ENCODE results near the gene DCLK3. TPM values are rescaled to one million over a fixed set of nuclear protein-coding genes. Genes with fewer than 3 reads are reported as not detected.

Gene DCLK3
- total RNA-seq, 1 donor from 2014 or later, result not detected

DNA sequence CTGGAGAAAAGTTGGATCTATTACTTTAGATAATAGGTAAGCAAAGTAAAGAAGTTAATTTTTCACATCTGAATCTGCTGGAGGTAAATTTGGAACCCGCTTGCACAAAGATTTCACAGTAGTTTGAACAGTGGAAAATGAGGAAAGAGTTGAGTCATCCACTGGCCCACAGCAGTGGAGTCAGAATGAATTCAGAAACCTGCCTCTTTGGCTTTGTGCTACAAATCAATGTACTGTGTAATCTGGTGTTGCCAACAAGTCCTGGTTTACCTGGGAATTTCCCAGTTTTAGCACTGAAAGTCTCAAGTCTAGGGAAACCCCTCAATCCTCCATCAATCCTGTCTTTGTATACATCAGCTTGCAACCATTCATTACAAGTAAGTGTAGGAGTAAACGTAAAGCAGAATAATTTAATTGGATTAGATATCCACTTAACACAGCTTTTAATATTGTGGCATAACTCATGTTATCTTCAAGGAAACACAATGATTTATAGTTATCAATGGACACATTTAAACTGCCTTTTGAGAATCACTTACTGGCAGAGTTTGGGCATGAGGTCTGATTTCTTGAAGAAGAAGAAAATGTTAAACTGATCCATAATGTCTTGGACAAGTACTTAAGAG lies 100.6 kb downstream of the DCLK3 start:
- peaks cover 12% of the 10 kb centered on the region for H3K27me3 Mint-ChIP-seq (ENCODE audit: unreplicated experiment)
- no peaks in the 10 kb centered on the region for H3K4me1 Mint-ChIP-seq (ENCODE audit: unreplicated experiment)
- TF ChIP-seq, protein P1, sequence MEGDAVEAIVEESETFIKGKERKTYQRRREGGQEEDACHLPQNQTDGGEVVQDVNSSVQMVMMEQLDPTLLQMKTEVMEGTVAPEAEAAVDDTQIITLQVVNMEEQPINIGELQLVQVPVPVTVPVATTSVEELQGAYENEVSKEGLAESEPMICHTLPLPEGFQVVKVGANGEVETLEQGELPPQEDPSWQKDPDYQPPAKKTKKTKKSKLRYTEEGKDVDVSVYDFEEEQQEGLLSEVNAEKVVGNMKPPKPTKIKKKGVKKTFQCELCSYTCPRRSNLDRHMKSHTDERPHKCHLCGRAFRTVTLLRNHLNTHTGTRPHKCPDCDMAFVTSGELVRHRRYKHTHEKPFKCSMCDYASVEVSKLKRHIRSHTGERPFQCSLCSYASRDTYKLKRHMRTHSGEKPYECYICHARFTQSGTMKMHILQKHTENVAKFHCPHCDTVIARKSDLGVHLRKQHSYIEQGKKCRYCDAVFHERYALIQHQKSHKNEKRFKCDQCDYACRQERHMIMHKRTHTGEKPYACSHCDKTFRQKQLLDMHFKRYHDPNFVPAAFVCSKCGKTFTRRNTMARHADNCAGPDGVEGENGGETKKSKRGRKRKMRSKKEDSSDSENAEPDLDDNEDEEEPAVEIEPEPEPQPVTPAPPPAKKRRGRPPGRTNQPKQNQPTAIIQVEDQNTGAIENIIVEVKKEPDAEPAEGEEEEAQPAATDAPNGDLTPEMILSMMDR (IDR thresholded peaks at IDR 0.05), result no peak
- H3K36me3 Mint-ChIP-seq (ENCODE audit: unreplicated experiment), result no peaks in the 10 kb centered on the region
- no peak overlapping the region for H3K4me3 Mint-ChIP-seq (ENCODE audit: unreplicated experiment)
- peaks cover 4% of the 10 kb centered on the region for H3K9me3 Mint-ChIP-seq (ENCODE audit: unreplicated experiment)
- no peak for DNase-seq (ENCODE audit: extremely low spot score, unreplicated experiment)
- no peak overlapping the region for H3K27ac Mint-ChIP-seq (ENCODE audit: unreplicated experiment)

DNA sequence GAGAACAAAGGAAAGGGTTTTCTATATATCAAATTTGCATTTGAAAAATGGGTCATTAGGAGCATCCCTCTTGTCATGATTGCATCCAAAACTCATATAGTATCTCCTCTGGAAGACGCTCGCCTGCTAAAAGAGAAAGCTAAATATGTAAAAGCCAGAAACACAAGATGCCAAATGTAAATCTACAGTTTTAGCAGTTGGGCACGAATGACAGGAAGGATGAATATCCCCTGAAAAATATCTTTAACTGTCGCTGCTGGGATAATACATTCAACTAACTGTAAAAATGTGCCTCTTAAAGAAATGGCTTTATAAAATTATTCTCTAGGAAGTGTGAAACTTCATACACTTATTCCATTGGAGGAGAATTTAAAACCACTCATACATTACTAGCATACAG lies 101.7 kb downstream of the DCLK3 start:
- Mint-ChIP-seq H3K27ac (ENCODE audit: unreplicated experiment) (no peak overlapping the region), H3K36me3 (ENCODE audit: unreplicated experiment) (no peaks in the 10 kb centered on the region), H3K27me3 (ENCODE audit: unreplicated experiment) (peaks cover 12% of the 10 kb centered on the region), H3K9me3 (ENCODE audit: unreplicated experiment) (peaks cover 3% of the 10 kb centered on the region), H3K4me3 (ENCODE audit: unreplicated experiment) (no peak overlapping the region), H3K4me1 (ENCODE audit: unreplicated experiment) (no peaks in the 10 kb centered on the region)
- TF ChIP-seq, protein P1 (IDR thresholded peaks at IDR 0.05), result no peak
- DNase-seq (ENCODE audit: extremely low spot score, unreplicated experiment), result no peak

Other genes starting within 250 kb of the DCLK3 start
- gene TRANK1, start 180.5 kb upstream of the DCLK3 start, total RNA-seq, result 24.9 and 26.1 TPM in 2 replicates
- gene EPM2AIP1, start 228.6 kb upstream of the DCLK3 start, total RNA-seq, result 24.5 and 24.8 TPM in 2 replicates
- gene MLH1, start 229.0 kb upstream of the DCLK3 start, total RNA-seq, result 31.2 and 35.6 TPM in 2 replicates

All from osteocyte (in vitro differentiated cells).